ELF-1 (cell line): ENCODE measurements around the gene CALCOCO2.
"Not testable (repeated sequence)": the region's sequence is repeated elsewhere in the genome, so short reads cannot be mapped to it uniquely, and the experiment has no call there.

Experiments used
- DNase-seq: peaks from one replicate; pipeline ENCODE4 v3.0.0-alpha.2; 2016; ENCODE audit warnings: low read depth, low spot score

Gene CALCOCO2, protein sequence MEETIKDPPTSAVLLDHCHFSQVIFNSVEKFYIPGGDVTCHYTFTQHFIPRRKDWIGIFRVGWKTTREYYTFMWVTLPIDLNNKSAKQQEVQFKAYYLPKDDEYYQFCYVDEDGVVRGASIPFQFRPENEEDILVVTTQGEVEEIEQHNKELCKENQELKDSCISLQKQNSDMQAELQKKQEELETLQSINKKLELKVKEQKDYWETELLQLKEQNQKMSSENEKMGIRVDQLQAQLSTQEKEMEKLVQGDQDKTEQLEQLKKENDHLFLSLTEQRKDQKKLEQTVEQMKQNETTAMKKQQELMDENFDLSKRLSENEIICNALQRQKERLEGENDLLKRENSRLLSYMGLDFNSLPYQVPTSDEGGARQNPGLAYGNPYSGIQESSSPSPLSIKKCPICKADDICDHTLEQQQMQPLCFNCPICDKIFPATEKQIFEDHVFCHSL

DNA sequence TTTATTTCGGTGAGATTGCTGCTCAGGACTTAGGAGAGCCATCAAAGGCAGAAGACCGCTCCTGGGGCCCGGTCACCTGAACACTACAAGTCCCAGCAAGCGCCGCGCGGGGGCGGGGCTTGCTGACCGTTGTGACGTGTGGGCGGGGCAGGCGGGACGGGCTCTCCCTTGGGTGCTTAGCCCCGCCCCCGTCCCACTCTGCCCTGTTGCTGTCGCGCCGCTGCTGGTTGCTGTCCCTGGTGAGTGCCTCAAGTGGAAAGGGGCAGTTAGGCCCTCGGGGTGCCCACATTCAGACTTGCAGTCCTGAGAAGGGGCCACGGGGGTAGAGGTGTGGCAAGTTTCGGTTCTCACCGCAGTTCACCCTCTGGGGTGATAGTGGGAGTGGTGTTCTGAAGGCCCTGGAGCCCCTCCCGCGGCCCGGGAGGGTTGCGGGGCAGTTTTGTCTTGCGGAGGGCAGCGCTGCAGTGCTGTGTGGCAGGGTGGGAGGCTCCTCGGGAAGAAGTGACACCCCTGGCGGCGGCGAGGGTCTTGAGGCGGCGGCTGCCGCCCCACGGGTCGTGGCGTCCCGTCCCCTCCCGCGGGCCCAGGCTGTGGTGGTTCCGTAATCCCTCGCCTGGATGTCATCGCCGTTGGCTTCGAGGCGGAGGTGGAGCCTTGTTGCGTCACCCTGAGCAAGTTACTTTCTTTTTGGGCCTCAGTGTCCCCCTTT lies at the start of gene CALCOCO2:
Gene CALCOCO2 (plus strand): TSS at position 196 of the 709 bp plus-strand sequence. CDS start 10,673 bp downstream, outside the sequence.
- DNase-seq = peak; percentile 92

GRCh38 chr17:48787828-48788227 lies 43.0 kb upstream of the CALCOCO2 start:
- DNase-seq = no peak

GRCh38 chr17:48790607-48791127 lies 40.2 kb upstream of the CALCOCO2 start:
- DNase-seq = no peak

GRCh38 chr17:48791128-48792032 lies 39.5 kb upstream of the CALCOCO2 start:
- peak; percentile 92 for DNase-seq

GRCh38 chr17:48792033-48792798 lies 38.6 kb upstream of the CALCOCO2 start:
- DNase-seq = no peak

DNA sequence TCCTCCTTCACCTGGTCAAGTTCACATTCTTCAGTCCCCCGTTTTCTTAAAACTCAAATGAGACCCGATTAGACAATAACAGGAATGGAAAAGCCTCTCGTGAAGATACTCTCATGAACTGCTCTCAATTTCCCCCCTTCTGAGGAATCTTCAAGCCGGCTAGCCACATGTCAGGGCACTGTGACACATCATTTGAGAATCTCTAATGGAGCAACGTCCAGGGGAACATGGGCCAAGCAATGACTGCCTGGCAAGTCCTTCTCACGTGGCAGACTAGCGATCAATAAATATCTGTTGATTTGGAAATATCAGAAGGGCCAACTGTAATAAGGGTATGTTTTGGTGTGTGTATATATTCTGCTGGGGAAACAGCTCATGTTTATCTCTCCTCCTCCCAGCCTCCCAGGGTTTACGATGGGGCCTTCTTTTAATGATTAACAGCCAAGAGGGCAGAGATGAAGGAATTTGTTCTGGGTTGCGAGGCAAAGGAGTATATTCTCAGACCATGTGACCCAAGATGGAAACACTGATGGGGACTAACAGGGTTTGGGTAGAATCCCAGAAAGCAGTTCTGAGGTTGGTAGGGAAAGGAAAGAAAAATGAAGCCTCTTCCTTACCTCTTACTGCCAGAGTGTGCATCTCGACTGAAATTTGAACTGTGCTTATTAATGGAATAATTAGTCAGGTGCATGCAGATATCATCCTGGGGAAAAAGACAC lies 35.2 kb upstream of the CALCOCO2 start:
- DNase-seq = no peak

DNA sequence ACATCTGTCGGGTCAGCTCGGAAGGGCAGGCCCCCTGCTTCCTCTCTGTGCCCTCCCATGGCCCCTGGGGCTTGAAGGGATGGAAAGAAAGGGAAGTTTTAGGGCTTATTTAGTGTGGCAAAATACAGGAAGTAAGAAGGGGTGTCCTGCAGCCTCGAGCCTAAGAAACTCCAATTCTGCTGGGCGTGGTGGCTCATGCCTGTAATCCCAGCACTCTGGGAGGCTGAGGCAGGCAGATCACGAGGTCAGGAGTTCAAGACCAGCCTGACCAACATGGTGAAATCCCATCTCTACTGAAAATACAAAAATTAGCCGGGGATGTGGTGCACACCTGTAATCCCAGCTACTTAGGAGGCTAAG lies 34.7 kb upstream of the CALCOCO2 start:
- not testable (repeated sequence) for DNase-seq

DNA sequence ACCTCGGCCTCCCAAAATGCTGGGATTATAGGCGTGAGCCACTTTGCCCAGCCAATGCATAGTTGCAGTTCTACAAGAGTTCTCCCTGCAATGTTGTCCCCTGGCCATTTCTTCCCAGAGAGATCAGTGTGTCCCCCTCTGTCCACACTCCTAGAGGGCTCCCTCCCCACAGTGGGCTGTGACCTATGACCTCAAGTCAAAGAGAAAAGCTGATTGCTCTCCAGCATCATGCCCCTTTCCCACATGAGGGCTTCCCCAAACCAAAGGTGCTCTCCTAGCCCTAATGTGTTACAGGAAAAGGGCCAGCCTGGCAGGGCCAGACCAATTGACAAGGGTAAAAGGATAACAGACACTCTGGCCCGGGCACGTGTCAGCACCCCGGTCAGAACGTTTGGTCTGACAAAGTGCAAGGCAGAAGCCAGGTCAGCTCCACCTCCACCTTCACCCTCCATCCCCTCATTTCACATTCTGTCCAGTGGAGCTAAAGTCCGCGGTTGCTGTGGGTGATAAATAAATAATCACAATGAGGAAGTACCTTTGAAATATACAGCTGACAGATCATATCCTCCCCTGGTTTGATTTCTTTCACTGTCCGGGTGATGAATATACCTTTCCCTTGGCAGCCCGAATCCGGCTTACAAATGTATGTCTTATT lies 31.6 kb upstream of the CALCOCO2 start:
- DNase-seq = no peak

GRCh38 chr17:48800626-48801217 lies 30.1 kb upstream of the CALCOCO2 start:
- DNase-seq = no peak

DNA sequence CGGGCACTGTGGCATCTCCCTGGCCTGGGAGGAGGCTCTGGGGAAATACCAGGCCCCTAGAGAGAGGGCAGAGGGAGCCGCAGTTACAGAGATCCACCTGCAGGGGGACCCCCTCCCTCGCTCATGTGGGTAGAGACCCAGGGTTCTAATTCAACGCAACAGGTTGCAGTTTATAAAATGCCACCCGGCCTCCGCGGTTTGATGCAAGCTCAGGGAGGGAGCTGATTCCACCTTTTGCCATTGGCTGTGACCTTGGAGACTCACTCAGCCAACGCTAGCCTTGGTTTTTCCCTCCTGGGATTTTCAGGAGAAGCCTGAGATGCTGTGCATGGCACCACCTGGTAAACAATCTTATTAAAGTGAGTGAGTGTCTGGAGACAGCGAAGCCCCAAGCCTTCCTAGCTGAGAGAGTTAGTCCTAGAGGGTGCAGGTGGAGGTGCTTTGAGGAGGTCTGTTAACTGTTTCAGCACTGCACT lies 25.9 kb upstream of the CALCOCO2 start:
- peak; percentile 84 for DNase-seq

DNA sequence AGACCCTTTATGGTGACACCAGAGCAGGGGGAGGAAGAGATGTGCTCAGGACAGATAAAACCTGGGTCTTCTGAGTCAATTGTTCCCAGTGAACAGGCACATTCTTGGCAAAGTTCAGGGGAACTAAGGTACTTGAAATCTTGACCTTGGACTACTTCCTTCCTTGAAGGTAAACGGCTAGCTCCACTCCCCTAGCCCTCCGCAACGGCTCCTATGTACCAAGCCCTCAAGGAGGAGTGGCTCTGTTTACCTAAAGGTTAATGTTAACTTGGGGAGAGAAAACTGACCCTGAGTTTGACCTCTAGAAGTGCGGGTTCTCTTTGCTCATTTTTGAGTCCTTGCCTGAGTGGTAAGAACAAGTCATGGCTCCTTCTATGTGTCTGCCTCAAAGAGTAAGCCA lies 21.7 kb upstream of the CALCOCO2 start:
- DNase-seq = no peak

DNA sequence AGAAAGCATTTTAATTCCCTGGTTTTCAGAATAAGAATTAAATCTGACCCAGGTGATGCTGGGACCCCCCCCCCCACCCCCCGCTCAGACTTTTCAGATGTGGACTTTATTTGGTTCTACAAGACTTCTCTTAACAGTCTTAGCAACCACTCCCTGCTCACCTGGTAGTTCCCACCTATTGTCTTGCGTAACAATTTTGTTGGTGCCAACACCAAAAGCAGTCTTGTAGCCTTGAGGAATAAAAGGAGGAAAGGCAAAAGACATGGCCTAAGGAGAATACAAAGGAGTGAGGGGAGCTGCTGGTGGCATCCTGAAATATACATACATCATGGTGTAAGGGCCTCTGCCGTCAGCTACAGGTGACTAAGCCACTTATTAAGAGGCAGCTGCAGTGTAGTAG lies 18.8 kb upstream of the CALCOCO2 start:
- DNase-seq = no peak

DNA sequence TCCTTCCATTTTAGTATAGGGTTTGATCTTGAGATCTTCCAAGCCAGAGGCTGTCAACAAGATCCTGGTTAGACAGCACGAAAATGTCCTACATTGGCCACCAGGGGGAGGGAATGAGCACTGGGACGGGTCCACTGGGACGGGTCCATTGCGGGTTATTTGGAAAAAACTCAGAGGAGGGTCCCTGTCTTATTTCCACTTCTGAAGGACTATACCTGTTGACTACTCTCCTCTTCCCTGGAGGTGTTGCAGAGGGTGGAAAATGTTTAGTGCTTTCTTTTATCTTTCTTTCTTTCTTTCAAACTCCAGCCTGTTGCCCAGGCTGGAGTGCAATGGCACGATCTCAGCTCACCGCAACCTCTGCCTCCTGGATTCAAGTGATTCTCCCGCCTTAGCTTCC lies 16.3 kb upstream of the CALCOCO2 start:
- peak; percentile 58 for DNase-seq

- DNase-seq = no peak
Measured at GRCh38 chr17:48815311-48815710, 15.5 kb upstream of the CALCOCO2 start.

GRCh38 chr17:48816438-48816773 lies 14.4 kb upstream of the CALCOCO2 start:
- no peak for DNase-seq

DNA sequence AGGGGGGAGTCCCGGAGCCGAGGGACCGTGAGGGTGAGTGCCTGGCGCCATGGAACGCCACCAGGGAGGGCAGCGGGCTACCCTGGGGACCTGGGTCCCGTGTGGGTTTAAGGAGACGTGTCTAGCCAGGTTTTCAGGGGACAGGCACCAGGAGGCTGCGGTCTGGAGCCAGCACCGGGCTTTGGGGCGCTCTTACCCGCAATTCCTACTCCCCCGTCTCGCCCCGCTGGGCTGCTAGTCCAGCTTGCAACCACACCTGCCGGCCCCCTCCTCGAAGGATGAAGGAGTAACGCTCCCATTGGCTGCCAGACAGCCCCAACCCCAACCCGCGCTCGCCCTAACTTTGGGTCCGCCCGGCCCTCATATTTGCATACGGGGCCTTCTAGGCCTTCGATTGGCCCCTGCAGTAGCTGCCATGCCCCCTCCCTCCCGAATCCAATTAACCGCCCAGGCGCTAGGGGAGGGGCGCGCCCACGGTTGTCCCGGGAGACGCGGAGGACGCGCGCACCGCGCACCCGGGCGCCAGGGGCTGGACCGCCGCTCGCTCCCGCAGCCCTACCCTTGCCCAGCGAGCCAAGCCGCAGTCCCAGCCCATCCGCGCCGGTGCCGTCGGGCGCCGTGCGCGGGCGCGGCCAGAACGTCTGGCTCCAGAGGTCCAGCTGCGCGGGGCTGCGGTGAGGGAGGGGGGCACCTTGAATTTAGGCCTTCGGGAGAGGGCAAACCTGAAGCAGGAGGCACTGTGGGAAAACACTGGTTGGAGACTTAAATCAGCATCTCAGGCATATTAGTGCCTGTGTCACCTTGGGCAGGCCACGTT lies 13.9 kb upstream of the CALCOCO2 start, which contains the start of gene TTLL6:
Gene TTLL6 (minus strand): TSS at position 456 of the 817 bp plus-strand sequence. CDS start 157 bp downstream, at position 299.
- DNase-seq = peak; percentile 97

DNA sequence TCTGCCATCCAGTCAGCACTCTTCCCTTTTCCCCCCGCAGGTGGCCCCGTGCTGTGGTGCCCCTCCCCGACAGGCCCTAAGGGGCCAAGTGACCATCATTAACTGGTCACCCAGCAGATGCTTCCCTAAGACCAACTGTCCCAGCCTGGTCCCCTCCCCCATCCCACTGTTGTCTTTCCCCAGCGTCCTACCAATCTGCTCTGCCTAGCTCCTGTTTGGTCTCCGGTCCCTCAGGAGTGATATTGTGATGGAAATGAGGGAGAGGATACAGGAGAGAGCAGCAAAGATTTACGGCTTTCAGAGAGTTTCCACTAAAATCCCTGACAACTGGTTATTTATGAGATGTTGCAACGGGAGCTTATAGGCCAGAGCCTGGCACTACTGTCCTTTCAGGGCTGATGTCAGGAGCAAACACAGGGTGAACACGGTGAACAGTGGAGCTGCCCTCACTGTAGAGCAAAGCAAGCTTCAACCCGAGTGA lies 12.4 kb upstream of the CALCOCO2 start:
- peak; percentile 86 for DNase-seq

GRCh38 chr17:48819466-48819865 lies 11.4 kb upstream of the CALCOCO2 start:
- no peak for DNase-seq
